ENCODE results near the gene ATP11A. TPM values are rescaled to one million over a fixed set of nuclear protein-coding genes. Genes with fewer than 3 reads are reported as not detected.

ATP11A gene
- total and polyA plus RNA-seq, 9 of the 15 experiments (the other 6 are each of a cell fraction or from before 2014, with no cell fraction given), result 0.38 to 34.2 (median 4.2) TPM

- TF ChIP-seq REST (IDR thresholded peaks at IDR 0.05; ENCODE audit: borderline replicate concordance) (no peak), REST (CRISPR knock-in tag; IDR thresholded peaks at IDR 0.05; ENCODE audit: low read depth) (no peak), POLR2AphosphoS5 (IDR thresholded peaks at IDR 0.05; ENCODE audit: control insufficient read depth, insufficient read depth, low read depth, low read length) (no peak), SMAD3 (CRISPR knock-in tag; conservative IDR thresholded peaks at IDR 0.05) (no peak), ZNF511 (CRISPR knock-in tag; IDR thresholded peaks at IDR 0.05) (no peak), ZFP91 (CRISPR knock-in tag; IDR thresholded peaks at IDR 0.05) (no peak), ZBTB49 (CRISPR knock-in tag; IDR thresholded peaks at IDR 0.05; ENCODE audit: borderline replicate concordance) (no peak), SREBF1 (IDR thresholded peaks at IDR 0.05; ENCODE audit: borderline replicate concordance, low read depth, low read length) (no peak), ZNF717 (CRISPR knock-in tag; IDR thresholded peaks at IDR 0.05) (no peak), SIN3A (IDR thresholded peaks at IDR 0.05; ENCODE audit: borderline replicate concordance in 2 of 2, control insufficient read depth in 1 of 2, low read depth in 2 of 2, low read length in 2 of 2) (no peak)
These were observed 190.4 kb downstream of the ATP11A start (continued) for GRCh38 chr13:112880221-112880641.
